ENCODE measurements around the gene PRKCZ.

PRKCZ gene

GRCh38 chr1:2025491-2025981, 24.7 kb upstream of the PRKCZ start:
- DNase-seq, result peak; percentile 34

DNA sequence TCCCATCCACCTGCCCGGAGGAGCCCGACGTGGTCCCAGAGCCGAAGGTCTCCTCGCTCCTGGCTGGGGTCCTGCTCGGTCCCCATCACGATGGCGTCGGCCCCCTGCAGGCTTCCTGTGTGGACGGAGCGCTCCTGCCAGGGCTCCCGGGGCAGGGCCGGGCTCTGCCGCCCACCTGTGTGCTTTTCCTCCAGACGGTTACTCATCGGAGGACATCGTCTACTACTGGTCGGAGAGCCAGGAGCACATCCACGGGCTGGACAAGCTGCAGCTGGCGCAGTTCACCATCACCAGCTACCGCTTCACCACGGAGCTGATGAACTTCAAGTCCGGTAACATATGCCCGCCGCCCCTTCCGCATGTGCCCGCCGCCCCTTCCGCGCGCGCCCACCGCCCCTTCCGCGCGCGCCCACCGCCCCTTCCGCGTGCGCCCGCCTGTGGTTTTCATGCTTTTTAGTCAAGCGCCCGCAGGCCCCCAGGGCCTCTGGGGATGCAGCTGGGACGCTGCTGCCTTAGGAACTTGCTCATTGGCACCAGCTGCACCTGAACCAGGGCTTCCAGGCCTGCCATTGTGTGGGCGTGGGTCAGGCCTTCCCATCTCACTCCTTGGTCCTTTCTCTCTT, 22.1 kb upstream of the PRKCZ start:
- no peak for DNase-seq

DNA sequence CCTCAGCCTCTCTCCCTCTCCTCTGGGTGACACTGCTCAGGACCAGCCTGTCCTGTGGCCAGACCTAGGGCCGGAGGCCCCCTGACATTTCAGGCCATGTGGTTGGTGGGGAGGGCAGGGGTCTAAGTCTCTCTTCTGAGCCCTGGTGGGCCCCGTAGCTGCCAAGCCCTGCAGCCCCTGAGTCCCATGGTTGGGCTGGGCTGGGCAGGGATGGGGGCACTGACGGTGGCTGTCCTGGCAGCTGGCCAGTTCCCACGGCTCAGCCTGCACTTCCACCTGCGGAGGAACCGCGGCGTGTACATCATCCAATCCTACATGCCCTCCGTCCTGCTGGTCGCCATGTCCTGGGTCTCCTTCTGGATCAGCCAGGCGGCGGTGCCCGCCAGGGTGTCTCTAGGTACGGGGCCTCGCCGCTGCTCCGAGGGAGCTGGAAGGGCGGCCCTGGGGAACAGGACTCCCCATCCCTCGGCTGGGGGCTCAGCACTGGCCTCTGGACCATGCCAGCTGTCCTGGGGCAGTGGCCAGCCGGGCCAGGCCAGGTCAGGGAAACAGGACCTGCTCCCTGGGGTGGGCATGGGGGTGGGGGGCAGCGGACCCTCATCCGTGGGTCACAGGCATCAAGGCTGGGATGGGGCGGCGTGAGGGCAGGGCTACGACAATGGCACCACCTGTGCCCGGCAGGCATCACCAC, 21.2 kb upstream of the PRKCZ start:
- DNase-seq, result no peak

DNA sequence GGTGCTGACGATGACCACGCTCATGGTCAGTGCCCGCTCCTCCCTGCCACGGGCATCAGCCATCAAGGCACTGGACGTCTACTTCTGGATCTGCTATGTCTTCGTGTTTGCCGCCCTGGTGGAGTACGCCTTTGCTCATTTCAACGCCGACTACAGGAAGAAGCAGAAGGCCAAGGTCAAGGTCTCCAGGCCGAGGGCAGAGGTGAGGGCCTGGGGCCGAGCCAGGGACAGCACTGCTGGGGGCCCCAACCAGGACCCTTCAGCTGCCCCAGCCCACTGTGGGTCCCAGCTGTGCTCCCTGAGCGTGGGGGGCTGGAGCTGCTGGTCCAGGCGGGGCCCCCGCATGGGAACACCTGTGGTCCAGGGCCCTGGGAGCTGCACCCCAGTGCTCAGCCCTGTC, 20.6 kb upstream of the PRKCZ start:
- no peak for DNase-seq

DNA sequence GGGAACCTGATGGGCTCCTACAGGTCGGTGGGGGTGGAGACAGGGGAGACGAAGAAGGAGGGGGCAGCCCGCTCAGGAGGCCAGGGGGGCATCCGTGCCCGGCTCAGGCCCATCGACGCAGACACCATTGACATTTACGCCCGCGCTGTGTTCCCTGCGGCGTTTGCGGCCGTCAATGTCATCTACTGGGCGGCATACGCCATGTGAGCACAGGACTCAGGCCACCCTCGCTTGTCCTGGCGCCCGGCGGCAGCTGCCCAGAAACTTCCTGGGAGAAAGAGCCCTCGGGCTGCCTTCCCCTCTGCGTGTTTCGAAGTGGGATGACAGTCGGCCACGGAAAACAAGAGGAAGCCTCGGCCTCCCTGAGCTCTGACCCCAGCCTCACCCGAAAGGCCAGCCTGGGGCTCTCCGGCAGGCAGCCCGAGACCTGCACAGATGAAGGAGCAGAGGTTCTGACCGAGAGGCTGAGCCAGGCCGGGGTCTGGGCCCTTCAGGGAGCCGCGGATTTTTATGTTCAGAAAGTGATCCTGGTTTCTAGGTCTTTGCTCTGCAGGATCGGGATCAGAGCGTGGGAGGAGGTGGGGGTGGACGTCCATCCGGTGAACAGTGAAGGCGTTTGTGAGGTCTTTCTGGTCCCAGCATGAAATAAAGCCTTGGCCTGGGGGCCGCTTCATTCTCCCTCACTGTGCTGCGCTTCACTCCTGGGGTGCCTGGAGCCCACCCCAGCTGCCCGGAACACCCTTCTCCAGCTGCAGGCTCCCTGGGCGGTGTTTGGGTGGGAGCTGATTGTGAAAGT, 19.9 kb upstream of the PRKCZ start:
- no peak for DNase-seq

DNA sequence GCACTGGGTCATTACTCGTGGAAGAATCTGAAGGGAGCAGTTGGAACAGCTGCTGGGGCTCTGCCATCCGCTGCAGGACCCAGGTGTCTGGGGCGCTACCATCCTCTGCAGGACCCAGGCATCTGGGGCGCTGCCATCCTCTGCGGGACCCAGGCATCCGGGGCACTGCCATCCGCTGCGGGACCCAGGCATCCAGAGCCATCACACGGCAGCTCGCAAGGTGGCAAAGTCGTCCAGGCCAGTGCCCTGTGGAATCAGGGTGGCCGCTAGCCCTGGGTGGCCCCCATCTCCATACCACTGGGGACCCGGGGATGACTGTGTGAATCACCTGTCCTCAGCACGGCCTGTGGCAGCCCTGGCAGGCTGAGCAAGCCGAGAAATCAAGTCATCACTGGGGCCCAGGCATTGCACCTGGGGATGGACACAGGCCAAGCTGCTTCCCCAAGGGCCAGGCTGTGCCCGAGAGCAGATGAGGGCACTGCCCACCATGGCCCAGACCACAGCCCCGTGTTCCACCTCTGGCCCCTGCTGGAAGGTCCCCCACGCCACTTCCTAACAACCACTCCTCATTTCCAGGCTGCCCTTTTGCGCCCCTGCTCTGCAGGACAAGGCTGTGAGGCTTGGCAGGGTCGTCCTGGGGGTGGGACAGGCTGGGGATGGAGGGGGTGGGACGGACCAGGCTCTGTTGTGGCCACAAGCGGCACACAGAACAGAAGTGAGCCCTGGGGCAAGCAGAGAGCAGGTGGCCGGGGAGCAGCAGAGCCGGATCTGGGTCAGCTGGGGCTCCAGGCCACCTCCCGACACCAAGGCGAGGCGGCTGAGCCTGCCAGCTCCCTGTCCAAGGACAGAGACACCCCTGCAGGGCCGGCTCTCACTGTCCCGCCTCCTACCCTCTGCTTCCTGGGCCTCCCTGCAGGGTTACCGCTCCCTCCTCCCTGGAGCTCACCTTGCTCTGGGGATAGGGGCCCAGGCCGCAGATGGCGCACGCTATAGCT, 18.4 kb upstream of the PRKCZ start:
- no peak for DNase-seq

GRCh38 chr1:2032737-2033136, 17.5 kb upstream of the PRKCZ start:
- DNase-seq, result no peak

GRCh38 chr1:2033165-2033564, 17.0 kb upstream of the PRKCZ start:
- DNase-seq, result no peak

DNA sequence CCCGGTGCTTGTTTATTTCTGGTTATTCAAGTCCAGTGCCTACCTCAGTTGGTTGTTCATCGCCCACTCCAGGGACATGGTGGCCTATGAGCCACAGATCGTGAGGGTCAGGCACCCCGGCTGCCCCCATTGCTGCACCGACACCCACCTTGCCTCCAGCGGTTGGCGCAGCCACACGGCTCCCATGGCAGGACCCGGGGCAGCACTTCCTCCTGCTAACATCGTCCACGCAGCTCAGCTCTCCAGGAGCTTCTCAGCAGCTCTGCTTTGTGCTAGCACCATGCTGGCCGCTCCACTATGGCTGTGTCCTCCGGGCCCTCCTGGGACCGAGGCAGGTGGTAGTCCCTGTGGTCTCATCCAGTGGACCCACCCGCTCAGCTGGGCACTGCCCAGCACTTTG, 13.9 kb upstream of the PRKCZ start:
- DNase-seq, result no peak

DNA sequence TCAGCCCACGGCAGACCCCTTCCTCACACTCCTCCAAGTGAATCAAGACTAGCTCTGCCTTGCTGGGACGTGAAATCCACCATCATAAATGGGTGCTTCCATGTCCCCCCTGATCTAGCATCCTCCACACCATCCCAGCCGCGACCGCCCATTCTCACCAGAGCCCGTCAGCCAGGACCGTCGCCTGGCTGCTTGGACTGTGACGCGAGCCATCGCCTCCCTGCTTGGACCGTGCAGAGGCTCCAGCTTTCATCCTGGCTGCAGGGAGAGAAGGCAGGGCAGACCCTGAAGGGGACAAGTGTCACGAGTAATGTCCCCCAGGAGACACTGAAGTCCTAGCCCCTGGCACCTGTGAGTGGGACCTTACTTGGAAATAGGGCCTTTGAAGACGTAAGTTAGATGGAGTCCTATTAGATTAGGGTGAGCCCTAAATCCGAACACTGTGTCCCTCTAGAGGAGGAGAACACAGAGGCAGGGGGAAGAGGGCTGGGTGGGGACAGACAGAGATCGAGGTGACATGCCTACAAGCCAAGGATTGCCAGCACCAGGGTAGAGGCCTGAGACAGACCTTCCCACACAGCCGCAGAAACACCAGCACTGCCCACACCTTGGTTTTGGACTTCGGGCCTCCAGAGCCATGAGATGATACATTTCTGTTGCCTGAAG, 12.8 kb upstream of the PRKCZ start:
- DNase-seq, result no peak

GRCh38 chr1:2038229-2038628, 12.0 kb upstream of the PRKCZ start:
- no peak for DNase-seq

DNA sequence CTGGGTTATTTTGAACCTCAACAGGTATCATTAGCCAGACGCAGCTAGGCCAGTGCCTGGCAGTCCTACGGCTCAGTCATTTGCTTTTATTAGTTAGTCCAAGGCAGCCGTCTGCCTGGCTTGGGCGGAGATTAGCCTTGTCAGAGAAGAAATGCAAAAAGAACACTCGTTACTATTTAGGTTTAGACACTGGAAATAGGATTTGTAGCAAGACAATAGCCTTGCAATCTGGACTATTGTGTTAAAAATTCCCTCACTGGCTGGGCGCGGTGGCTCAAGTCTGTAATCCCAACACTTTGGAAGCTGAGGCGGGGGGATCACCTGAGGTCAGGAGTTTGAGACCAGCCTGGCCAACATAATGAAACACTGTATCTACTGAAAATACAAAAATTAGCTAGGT, 11.0 kb upstream of the PRKCZ start:
- no peak for DNase-seq

GRCh38 chr1:2041305-2041704, 8.9 kb upstream of the PRKCZ start:
- no peak for DNase-seq

DNA sequence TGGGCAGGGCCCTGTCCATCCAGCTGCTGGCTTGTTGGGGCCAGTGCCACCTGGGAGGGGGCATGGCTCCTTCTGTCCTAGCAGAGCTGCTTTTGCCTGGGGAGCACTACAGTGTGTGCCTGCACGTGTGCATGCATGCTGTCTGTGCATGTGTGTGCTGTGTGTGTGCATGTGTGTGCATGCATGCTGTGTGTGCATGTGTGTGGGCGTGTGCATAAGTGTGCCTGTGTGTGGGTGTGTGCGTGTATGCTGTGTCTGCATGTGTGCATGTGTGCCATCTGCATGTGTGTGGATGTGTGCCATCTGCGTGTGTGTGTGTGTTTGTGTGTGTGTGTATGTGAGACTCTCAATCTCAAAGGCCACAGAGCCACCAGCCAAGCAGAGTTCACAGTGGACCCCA, 8.3 kb upstream of the PRKCZ start:
- DNase-seq, result no peak

DNA sequence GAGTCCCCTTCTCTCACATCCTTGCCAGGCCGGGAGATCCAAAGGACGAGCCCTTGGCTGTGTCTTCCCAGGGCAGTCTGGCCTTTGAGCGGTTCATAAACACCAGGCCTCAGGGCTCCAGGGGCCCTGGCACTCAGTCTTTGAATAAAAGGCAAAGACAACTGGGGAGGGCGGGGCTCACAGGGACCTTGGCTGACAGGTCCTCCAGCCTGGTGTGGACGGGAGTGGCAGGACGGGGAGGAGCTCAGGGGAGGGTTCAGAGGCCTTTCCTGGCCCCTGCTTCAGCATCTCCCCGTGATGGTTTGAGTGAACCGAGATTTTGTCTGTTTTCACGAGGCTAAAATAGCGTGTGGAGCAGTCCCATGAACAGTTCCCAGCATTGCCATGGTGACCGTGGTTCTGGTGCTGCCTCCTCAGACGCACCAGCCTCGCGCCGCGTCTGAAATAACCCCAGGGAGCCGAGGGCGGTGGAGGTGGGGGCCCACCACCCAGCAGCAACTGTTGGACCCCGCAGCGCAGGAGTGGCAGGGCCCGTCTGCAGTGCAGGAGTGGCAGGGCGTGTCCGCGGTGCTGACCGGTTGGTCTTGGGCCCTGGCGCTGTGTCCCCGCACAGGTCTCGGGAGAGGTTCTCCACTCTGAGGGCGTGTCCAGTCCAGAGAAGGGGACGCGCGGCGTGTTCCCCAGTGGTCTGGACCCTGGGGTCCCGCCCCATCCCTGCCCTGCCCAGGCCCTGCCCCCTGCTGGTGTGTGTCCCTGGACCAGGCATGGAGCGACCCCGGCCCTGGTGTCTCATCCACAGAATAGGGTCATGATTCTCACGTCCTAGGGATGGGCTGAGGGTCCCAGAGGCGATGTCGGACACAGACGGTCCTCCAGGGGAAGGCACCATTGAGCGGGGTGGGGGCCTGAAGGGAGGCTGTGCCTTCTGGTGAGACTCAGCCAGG, 7.1 kb upstream of the PRKCZ start:
- DNase-seq, result no peak

- DNase-seq, result no peak
These were observed 6.3 kb upstream of the PRKCZ start for GRCh38 chr1:2043886-2044285.

- DNase-seq, result peak; percentile 76
These were observed 5.5 kb upstream of the PRKCZ start for GRCh38 chr1:2044510-2045319.

GRCh38 chr1:2045468-2046173, 4.6 kb upstream of the PRKCZ start:
- no peak for DNase-seq

DNA sequence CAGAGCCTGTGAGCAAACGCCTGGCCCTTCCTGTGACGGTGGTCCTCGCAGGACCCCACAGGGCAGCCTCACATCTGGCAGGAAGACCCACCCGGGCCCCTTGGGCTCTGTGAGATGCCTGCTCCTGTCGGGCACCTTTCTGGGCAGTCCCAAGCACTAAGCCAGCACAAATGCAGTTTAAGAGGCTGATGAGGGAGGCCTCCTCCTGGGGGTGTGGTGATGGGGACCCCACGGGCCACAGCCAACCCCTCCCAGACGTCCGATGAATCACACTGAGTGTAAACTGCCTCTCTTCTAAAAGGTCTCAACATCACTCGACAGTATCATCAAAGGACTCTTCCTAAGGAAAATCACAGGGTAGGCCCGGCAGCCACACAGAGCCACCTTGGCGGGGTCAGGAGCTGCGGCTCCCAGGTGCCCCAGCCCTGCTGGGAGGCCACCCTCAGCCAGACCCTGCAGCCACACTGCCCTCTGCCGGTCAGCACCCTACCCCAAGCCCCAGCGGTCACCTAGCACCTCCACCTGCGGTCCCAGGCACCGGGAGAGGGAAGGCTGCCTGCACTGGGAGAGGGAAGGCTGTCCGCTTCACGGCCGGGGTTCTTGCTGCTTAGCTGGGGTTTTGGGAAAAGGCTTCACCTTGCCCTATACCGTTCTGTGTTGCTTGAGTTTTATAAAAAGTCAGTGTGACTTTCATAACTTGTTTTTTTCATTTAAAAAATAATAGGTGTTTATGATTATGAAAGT, 3.9 kb upstream of the PRKCZ start:
- peak; percentile 56 for DNase-seq

Measured in hematopoietic multipotent progenitor cell treated with erythropoietin and hydrocortisone succinate and interleukin-3 and kit ligand, for 4 days (in vitro differentiated cells).